DLD1 (cell line): ENCODE results near the gene KRT17.
"Not testable (repeated sequence)": the region's sequence is repeated elsewhere in the genome, so short reads cannot be mapped to it uniquely, and the experiment has no call there.

Experiments
- in situ Hi-C: cut with HindIII; loops from 2 replicates; pipeline ENCODE4 v1.10.0; 2017; ENCODE audit warnings: low sequenced_read_pairs

Gene KRT17

DNA sequence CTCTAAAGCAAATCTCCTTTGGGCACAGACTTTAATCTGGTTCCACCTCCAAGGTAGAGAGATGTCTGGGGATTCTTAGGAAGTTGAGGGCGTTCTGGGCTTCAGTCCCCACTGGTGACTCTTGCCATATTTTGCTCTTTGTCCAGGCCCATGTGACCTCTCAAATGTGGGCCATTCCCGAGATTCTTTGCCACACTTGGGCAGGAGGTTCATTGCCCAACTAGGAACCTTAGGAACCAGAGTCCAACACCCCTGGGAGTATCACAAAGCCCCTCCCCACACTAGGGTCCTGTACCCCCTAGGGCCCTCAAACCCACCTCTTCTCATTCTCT, 44.2 kb downstream of the KRT17 start:
- in situ Hi-C loops, result no loop called here

DNA sequence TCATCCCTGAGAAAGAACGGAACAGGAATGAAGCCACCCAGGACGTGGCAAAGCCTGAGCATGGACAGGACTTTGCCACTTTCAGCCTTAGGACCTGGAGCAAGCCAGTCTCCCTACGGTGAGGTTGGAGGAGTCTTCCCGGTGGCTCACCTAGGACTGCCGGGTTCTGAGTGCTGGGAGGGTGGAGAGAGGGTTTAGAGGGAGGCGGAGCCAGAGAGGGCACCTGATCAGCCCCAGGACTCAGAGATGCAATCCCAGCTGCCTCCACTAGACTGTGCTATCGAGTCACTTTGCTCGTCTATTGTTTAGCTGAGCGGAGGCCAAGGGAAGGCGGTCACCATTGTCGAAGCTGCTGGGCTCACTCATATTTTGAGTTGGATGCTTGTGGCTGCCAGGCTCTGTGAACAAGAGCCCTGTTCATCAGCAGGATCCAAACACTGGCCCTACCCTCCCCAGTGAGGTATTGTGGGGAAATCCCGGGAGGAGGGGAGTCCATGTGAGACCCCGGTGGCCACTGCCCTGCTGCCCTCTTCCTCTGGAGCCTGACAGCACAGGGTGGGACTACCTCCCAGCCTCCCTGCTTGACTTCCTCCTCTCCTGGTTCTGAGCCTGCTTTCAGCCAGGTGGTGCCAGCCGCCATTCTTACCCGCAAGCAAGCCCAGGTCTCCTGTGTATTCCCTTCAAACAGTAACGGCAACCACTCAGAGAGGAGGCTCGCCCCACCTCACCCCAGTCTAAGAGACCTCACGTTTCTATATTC, 44.7 kb downstream of the KRT17 start:
- in situ Hi-C loops, result no loop called here

DNA sequence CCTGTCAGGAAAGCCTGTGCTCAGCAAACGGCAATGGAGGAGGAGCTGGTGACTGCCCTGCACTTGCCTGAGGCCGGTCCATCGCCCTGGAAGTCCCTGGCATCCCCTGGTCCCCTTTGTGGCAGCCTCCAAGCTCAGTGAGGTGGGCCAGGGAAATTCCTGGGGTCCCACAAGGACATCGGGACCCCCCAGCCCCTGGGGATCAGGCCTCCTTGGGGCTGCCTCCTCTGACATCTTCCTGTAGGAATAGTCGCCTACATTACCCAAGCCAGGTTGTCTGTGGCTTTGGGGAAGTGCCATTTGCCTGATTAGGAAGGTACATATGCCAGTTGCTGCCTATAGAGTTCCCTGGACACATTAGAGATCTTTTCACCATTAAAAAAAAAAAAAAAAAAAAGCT, 45.4 kb downstream of the KRT17 start:
- in situ Hi-C loops, result no loop called here

DNA sequence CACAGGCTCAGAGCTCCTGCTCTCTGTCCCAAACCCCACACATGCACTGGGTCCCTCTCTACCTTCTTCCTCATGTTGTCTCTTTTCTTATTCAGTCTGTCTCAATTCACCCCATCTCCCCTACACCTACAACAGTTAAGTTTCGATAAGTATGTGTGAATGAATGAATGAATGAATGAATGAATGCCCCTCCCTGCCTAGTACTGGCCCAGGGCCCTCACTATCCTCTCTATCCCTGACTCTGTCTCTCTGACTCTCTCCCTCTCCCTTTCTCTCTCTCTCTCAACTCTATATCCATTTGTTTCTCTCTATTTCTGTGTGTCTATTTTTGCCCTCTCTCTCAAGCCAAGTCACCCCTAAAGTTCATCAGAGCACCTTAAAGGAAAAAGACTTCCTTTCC, 45.8 kb downstream of the KRT17 start:
- in situ Hi-C loops, result no loop called here

DNA sequence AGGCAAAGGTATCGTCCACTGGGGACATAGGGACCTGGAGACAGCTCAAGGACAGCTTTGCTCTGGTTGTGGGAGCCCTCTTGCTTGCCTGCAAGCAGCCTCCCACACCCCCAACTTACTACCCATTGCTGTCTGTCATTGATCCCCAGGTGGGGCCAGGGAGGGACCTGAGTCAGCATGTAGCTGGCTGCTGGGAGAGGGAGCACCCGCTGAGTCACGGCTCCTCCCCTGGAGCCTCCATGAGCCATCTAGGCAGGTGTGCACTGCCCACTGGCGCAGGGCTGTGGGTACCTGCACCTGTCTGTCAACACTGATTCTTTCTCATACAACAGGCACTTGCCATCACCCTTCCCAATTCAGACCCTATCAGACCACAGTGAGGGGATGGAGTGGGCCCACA, 47.6 kb downstream of the KRT17 start:
- in situ Hi-C loops, result not testable (repeated sequence)

DNA sequence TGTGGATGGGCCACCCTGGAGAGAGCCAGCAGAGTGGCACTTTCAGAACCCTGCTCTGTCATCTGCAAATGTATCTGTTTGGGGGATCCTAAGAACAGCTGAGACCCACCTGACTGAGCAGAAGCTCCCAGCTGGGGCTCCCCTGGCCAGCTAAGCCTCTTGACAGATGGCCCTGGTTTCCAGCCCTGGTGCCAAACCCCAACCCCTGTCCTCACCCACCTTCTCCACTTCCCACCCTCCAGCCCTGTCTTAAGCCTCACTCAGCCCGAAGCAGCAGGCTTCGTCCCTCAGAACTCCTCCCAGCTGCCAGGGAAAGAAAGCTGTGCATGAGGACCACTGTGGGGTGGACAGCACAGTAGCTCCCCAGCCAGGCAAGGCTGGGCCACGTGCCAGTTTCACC, 49.0 kb downstream of the KRT17 start:
- in situ Hi-C loops, result no loop called here

DNA sequence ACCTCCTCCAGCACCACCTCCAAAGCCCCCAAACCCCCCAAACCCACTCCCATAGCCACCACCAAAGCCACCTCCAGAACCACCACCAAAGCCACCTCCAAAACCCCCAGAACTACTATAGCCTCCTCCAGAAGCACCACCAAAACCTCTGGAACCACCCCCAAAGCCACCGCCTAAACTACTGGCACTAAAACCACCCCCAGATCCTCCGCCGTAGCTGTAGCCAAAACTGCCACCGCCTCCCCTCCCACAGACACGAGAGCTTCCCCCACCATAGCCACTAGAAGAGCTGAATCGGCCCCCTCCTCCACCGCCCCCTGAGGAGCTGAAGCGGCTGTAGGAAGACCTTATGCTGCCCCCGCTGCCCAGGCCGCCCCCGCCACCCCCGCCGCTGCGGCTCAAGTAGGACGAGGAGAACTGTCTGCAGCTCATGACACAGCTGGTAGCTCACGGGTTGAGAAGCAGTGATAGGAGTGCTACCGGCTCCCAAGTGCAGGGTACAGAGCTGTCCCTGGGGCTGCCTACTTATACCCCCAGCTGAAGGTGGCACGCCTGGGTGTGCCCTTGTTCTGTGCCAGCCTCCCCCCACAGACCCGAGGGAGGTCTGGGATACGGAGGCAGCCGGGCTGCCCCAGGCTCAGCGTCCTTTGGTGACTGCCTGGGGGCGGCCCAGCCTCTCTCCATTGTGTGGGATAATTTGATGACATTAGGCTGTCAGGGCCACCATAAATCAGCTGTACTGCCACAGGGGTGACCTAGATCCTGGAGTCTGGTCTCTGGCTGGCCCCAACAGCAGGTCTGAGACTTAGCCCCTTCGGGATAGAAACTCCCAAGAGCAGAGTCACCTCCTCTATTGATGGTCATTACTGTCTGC, 52.6 kb downstream of the KRT17 start, which contains the start of gene KRT9:
KRT9 (minus strand) TSS at position 499 of the 874 bp plus-strand sequence; CDS start at position 432, 67 bp downstream.
- in situ Hi-C loops, result no loop called here
